HG02938 (cell line): ENCODE results near the gene GALNT6.

ENCODE experiments used
- ATAC-seq: cut with Tn5 transposase; IDR thresholded peaks from one replicate; pipeline ENCODE4 v1.9.1; 2021; ENCODE audit warnings: mild to moderate bottlenecking, moderate library complexity; ENCODE audit not compliant: unreplicated experiment

Gene GALNT6

DNA sequence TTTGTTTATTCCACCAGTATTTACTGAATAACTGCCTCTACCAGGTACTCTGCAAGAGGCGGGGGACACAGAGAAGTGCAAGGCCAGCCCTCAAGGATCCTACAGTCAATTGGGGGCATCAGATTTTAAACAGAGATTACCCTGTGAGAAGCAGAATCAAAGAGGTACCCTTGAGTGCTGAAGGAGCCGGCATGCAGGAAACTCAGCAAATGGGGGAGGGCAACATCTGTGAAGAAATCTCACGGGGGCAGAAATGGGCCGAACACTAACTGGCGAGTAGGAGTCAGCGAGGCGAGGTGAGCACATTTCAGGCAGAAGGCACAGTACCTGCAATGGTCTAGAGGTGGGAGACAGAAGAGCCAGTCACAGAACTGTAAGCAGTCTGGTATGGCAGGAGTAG is 9.0 kb downstream of the GALNT6 start:
- ATAC-seq: no peak

DNA sequence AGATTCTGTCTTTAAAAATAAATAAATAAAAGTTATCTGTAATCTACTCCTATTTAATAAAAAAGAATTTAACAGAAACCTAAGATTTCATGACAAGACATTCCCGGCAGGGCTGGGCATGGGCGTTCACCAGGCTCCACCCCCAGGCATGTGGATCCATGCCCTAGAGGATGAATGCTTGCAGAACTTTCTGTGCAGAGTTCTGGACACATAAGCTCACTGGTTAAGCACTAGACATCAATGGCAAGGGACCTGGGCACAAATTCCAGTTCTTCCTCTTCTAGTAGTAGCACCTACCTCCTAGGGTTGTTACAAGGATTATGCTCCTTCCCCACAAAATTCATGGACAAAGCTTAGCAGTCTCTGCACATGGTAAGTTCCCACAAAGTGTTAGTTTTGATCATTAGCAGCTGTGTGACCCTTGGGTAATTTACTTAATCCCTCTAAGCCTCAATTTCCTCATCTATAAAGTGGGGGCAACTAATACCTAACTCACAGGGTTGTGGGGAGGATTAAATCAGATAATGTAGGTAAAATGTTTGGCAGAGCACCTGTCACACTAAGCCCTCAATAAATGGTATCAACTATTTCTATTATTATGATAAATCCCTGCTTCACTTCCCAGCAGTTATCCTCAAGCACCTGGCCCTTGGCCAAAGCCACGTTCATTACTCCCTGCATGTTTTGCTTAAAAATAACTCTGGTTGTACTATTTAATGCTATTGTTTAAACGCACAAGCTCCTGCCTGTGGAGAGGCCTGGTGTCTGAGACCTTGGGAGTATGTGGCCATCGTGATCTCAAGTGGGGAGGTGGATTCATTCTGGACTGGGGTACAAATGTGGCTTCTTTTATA is 9.8 kb downstream of the GALNT6 start:
- ATAC-seq: no peak

DNA sequence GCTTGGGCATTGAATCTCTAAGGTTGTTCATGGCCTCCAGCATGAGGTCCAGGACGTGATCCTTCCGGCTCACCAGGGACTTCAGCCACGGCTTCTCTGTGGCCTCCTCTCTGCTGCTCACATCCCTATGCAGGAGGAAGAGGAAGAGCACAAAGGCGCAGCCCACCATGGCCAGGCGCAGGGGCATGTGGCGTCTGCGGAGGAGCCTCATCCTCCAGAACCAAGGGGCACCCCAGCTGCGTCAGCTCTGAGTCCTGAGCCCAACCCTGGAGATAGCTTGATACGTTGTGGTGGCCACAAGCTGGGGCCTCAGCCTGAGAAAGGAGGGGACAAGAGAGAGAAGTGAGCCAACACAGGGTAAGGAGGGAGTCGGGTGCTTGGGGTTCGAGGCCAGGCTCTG is 11.6 kb downstream of the GALNT6 start:
- no peak for ATAC-seq

DNA sequence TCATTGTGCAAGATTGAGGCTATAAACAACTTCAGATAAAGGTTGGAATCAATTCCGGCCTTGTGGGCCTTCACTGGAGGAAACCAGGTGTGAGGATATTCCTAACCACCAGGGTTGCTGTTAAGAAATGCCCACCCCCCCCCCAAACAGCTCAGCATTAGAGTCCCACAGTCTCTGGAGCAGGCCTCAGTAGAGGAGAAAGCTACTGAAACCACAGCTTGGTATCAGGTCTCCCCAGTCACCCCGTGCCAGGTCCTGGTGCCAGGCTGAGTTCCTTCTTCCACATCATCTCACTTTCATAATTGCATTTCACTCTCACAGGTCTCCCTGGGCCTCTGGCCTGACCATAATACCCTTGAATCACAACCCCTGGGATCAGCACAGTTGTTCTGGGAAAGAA is 12.5 kb downstream of the GALNT6 start:
- ATAC-seq: no peak

DNA sequence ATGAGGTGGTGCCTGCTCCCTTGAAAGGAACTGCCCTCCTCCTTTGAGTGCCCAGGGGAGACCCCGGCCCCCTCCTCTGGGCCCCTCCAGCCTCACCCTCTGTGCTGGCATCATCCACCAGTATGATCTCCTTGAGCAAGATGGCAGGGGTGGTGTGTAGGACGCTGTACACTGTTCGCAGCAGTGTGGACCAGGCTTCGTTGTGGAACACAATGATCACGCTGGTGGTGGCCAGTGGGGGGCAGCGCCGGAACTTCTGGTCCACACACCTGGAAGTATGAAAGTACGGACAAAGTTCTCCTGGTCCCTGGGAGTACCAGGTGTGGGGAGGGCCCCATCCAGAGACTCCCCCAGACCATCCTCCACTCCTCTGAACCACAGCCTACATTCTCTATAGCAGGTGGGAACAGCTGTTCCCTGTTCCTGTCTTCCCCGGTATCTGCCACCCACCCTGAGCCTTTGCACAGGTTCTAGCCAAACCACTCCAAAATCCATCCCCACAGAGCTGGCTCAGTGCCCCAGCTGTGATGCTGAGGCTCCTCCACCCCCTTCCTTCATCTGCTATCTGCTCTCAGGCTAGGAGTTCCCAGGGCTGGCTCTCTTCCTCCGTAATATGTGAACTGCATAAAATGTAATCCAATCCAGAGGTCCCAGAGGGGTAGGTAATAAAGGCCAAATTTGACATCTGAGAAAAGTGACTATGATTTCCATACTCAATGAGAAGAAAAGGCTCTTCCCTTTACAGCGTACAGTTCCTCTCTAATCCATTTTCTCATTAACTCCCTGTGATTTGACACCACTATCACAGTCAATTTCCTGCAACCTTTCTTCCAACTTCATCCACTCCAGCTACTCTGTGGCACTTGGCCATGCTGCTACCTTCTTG is 13.9 kb downstream of the GALNT6 start:
- no peak for ATAC-seq

DNA sequence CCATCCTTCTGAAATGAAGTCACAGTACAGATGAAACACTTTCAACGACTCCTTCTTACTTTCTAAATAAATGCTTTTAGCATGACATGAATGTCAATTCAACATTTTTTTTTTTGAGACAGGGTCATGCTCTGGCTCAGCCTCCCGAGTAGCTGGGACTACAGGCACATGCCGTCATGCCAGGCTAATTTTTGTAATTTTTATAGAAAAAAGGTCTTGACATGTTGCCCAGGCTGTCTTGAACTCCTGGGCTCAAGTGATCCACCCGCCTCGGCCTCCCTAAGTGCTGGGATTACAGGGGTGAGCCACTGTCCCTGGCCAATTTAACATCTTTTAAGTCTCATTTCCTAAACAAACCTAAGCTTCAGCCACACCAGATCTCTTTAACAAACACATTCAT is 16.4 kb downstream of the GALNT6 start:
- no peak for ATAC-seq

DNA sequence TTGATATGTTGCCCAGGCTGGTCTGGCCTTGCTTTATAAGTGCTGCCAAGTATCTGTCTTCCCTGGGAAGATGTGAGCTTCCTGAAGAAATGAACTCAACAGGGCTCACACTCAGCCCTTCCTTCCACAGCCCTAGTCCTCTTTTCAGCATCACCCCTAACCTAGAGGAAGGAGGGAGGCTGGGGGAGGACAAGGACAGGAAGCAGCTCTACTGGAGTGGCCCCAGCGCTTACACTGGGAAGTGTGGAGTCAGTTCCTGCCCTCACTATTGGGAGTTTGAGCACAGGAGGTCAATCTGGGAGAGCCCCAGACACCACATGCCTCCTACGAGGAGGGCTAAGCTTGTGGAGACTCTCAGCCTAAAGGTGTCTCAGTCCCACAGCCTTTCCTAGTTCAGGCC is 16.8 kb downstream of the GALNT6 start:
- no peak for ATAC-seq

DNA sequence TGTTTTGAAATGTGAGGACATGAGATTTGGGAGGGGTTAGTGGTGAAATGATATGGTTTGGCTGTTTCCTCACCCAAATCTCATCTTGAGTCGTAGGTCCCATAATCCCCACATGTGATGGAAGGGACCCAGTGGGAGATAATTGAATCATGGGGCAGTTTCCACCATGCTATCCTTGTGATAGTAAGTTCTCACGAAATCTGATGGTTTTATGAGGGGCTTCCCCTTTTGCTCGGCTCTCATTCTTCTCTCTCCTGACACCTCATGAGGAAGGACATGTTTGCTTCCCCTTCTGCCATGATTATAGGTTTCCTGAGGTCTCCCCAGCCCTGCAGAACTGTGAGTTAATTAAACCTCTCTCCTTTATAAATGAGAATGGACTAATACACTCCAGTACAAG is 18.0 kb downstream of the GALNT6 start:
- ATAC-seq: no peak

DNA sequence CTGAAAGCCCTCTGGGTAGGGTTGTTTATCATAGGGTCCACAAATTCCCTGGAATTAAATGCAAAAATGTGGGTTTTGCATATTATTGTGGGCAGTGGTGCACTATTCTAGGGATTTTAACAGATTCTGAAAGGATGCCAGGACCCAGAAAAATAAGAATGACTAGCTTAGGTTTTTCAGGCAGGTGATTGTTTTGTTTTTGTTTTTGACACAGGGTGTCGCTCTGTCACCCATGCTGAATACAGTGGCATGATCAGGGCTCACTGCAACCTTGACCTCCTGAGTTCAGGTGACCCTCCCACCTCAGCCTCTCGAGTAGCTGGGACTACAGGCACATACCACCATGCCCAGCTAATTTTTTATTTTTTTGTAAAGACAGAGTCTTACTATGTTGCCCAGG is 19.2 kb downstream of the GALNT6 start:
- ATAC-seq: no peak

DNA sequence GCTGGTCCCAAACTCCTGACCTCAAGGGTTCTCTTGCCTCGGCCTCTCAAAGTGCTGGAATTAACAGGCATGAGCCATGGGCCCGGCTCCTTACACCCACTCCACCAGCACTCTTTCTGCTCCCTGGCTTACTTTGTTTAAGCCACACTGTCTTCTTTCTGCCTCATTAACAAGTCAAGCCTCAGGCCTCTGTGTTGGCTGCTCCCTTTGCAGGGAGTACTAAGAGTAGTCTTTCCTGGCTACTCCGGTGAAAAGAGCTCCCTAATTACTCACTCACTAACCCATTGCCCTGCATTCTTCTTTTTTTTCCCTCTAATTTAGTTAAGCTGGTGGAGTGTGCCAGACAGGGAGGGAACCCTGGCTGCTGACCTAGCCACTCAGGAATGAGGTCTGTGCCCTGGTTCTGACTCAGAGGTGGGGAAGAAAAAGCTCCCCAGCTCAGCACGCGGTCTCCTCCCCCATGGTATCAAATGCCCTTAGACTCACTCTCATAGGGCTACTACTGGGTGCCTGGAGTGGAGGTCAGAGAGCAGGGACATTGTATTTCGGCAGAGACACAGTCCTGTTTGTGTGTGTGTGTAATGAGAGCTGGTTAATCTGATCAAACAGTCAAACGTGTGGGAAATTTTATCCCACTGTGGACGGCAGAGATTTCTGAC is 19.8 kb downstream of the GALNT6 start:
- no peak for ATAC-seq

DNA sequence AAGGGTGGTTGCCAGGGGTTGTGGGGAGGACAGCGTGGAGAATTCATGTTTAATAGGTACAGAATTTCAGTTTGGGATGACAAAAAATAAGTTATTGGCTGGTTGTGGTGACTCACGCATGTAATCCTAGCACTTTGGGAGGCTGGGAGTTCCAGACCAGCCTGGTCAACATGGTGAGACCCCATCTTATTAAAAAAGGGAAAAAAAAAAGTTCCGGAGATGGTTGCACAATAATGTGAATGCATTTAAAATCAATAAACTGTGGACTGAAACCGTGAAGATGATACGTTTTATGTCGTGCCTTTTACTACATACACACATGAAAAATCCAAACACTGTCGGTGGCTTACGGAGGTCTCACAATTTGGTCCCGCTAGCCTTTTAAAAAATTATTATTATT is 20.5 kb downstream of the GALNT6 start:
- no peak for ATAC-seq

DNA sequence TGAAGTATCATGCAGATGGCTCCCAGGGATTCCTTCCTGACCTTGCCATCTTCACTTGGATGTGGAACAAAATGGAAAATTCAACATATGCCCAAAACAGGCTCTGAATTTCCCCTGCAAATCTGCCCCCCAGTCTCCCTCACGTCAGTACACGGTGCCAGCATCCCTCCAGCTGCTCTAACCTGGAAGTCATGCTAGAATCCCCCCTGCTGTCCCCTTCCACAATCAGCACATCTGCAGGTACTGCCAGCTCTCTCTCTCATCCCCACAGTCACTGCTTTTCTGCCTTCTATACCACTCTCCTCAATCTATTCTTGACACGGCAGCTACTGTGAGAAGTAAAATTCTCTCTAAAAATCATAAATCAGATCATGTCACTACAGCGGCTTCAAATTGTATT is 21.6 kb downstream of the GALNT6 start:
- ATAC-seq: no peak

DNA sequence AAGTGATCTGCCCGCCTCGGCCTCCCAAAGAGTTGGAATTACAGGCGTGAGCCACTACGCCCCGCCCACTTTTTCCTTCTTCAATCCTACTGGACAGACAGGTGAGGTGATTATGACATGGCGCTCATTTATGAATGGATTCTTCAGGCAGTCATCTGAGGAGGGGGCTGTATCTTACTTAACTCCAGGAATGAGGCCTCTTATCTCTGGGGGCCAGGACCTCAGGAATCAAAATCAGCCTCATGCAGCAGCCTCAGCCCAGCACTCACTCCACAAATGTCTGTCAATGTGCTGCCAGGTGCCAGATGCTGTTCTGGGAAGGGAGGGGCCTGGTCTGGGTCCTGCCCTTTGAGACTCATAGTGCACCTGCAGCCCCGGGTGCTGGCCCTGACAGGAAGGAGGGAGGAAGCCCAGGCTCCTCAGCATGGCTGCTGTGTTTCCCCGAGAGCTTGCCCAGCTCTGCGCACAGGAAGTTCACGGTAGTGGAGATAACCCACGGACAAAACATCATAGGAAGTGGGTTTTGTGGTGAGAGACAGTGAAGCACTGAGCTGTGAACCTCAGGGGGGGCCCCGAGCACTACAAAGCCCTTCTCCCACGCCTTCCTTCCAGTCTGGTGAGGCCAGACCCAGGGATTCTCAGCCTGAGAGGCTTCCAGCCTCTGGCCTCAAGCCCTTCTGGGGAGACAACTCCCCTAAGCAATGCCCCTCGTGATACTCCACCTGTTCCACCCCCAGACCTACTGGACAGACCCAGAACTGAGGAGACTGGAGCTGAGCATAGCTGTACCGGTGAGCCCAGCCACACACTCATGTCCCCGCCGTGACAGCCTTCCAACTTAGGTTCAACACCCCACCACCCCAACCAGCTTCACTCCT is 22.3 kb downstream of the GALNT6 start:
- peak; percentile 97 for ATAC-seq

DNA sequence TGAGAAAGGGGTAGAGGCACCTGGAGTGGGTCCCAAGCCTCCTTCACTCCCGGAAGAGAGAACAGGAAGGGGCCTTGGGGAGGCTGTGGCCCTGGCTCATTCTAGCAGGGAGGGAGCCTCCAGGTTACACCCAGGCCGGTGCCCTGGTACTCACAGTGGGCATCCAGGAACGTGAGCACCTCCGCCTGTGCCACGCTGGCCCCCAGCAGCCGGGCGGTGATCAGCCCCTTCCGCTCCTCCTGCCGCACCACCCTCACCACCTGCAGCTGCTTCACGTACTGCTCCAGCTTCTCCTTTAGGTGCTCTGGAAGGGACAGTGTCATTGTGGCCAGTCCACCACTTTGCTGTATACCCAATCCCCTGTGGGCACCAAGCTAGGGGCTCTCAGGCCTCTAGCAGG is 25.9 kb downstream of the GALNT6 start:
- no peak for ATAC-seq

DNA sequence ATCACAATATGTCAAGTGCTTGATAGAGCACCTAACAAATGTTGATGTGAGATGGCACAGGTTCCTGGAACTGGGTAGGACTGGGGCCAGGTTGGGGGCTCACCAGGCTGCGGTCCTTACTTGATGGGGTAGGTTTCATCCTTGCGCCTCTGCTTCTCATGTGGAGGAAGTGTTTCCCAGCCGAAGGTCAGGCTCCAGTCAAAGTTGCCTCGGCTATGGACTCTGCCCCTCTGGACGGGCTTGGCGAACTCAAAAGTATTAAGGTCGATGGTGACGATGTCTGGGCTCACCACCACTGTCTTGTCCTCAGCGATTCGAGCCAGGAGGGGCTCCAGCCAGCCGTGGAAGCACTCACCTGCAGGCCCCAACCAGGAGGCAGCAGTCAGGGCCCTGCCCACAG is 27.2 kb downstream of the GALNT6 start:
- no peak for ATAC-seq

DNA sequence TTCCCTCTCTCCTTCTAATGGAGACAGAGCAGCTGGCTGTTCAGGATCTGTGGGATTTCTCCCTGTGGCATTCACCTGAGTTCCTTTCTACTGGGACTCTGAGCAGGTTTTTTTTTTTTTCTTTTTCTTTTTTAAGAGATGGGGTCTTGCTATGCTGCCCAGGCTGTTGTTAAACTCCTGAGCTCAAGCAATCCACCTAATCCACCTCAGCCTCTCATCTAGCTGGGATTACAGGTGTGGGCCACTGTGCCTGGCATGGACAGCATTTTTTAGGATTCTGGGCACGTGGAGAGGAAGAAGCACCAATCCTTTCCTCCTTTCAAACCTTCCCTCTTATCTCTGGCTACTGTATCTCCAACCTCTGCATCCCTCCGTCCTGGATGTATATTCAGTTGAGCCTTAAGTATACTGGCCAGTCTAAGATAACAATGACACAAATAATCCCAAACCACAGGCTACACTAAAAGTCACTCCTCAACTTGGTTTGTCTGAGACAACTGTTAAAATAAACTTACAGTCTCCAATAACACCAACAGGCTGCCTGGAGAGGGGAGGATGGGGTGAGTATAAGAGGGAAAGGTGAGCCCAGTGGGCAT is 28.4 kb downstream of the GALNT6 start:
- no peak for ATAC-seq

DNA sequence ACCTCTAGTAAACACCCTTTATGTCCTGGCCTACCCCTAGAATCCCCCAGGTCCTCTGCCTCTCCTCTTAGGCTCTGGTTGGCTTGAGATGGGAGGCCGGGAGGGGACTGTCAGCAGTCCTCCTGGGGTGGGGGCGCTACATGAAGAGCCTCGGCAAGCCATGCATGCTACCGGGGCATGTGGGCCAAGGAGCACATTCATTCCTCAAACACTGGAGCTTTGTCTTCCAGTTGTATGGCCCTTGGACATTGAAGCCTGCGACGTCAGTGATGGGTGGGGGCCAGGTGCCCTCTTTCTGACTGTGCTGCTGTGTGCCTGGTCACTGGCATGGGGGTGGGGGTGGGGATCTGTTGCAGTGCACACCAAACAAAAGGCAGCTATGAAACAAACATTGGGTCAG is 28.9 kb downstream of the GALNT6 start:
- ATAC-seq: no peak

DNA sequence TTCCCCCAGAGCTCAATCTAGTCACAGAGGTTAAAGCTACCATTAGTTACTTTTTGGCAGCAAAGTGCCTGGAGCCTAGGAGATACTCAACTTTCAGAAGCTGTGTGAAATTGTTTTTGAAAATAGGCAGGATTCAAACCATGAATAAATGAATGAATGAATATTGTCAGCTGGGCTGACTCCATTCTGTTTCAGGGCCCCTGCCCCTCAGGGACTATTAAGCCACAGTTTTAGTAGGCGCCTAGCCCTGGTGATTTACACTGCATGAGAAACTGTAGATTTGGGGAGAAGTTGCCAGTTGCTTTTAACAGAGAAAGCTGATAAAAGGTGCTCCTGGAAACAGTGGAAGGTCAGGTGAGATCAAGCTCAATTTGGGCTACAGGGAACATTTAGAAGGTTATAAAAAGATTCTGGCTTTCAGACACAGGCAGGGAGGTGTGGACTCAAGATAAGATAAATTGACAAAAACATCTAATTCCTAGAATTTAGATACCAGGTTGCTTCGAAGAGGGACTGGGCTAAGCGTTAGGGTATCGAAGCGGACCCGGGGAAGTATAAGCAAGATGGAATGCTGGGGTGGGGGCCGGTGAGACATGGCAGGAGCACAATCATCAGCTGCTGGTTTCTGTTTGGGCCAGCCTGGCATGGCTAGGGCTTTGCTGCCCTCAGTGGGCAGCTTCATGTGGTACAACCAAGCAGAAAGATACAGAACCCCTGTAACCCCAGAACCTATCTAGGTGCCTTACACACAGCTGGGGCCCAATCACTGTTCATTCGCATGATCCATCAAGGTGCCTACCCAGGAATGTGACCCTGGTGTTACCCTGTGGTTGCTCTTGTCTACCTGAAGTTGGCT is 29.8 kb downstream of the GALNT6 start:
- ATAC-seq: no peak

DNA sequence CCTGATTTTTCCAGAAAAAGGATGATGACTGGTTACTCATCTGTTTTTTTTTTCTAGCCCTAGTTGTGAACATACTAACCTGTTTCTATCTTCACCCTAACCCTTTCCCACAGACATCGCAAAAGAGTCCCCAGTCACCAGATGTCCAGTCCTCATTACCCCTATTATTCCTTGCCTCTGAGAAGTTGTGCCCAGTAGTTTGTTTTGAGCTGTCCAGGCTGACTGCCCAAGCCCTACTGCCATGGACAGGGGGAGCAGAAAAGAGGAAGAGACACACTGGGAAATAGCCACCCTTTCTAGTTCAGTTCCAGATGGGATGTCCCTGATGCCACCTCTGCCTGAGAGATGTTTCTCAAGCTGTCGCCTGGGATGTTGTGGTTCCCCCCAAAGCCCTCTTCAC is 30.9 kb downstream of the GALNT6 start:
- ATAC-seq: no peak
